ENCODE data around the gene SLAIN2.
"Not testable (repeated sequence)": the region's sequence is repeated elsewhere in the genome, so short reads cannot be mapped to it uniquely, and the experiment has no call there.

The SLAIN2 gene

GRCh38 chr4:48370260-48371134 lies 29.2 kb downstream of the SLAIN2 start:
- no peak for DNase-seq (ENCODE audit: low spot score)

DNA sequence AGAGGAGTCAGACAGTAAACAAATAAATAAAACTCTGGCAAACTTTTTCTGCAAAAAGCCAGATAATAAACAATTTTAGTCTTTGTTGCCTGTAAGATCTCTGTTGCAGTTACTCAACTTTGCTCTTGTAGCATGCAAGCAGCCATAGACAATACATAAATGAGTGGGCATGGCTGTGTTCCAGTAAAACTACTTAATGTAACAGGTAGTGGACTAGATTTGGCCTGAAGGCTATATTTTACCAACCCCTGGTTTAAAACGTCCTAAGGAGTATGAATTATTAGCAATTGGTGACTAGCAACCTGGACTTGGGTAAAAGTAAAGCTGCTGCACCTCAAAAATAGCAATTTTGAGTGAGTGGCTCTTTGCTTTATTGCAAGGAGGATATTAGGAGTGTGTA lies 30.9 kb downstream of the SLAIN2 start:
- no peak for DNase-seq (ENCODE audit: low spot score)

DNA sequence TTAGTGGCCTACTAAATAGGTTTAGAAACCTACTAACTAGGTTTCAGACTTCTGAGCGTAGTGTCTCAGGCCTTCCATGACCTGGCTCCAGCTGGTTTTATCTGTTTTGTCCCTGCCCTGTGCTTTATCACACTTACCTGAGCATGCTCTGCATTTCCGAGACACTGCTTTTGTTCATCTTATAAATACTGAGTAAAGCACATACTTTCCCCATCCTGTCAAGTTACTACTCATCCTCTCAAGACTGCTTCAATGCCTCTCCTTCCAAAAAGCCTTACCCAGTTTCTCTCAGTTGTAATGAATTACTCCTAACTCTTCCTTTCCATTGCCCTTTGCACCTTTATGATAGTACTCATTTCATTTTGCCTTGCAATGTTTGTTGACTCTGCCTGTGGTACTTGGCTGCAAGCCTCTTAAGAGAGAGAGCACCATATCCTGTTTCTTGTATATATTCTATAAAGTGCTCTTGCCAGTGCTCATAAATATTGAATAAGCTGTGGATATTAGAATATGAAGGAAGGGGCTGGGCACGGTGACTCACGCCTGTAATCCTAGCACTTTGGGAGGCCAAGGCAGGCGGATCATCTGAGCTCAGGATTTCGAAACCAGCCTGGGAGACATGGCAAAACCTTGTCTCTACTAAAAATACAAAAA lies 34.4 kb downstream of the SLAIN2 start:
- no peak for DNase-seq (ENCODE audit: low spot score)

DNA sequence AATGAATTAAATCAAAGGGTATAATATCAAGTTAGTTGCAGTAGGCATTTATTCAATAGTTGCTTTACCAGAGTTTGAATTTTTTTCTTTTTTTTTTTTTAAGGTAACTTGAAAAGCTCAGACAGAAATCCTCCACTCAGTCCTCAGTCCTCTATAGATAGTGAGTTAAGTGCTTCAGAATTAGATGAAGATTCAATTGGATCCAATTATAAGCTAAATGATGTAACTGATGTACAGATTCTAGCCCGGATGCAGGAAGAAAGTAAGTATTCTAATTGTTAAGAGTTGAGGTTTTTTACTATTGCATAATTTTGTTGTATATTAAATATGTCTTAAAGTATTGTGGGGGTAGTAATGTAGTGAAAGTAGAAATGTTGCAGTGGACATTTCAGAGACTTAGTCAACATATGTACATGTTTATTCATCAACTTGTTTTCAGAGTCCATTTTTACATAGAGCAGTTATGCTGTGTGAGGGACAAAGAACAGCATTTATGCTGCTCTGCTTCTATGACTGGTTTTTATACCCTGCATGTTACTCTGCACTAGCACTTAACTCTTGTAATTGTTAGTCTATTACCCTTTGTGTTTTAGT lies 38.4 kb downstream of the SLAIN2 start:
- DNase-seq (ENCODE audit: low spot score) = no peak

- no peak for DNase-seq (ENCODE audit: low spot score)
Observed at GRCh38 chr4:48380583-48381167, 39.3 kb downstream of the SLAIN2 start.

- no peak for DNase-seq (ENCODE audit: low spot score)
Observed at GRCh38 chr4:48388525-48389154, 47.3 kb downstream of the SLAIN2 start.

DNA sequence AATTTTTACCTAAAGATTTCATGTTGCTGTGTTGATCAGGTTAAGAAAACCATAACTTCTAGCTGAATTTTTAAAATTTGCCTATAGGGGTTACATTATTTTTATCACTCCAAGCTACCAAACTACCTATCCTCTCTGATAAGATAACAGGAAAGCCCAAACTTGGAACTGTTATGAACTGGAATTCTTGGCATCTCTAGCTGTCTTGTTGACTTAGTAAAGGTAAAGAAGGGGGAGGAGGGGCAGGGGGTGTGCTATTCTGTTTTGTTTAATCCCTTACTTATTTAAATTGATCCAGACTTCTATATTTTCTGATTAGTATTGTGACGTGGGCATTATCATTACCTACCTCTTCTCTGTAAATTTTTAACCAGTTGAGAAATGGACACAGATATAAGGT lies 54.7 kb downstream of the SLAIN2 start:
- DNase-seq (ENCODE audit: low spot score) = no peak

- no peak for DNase-seq (ENCODE audit: low spot score)
Observed at GRCh38 chr4:48400416-48400815, 59.1 kb downstream of the SLAIN2 start.

GRCh38 chr4:48403358-48403757 lies 62.0 kb downstream of the SLAIN2 start:
- no peak for DNase-seq (ENCODE audit: low spot score)

DNA sequence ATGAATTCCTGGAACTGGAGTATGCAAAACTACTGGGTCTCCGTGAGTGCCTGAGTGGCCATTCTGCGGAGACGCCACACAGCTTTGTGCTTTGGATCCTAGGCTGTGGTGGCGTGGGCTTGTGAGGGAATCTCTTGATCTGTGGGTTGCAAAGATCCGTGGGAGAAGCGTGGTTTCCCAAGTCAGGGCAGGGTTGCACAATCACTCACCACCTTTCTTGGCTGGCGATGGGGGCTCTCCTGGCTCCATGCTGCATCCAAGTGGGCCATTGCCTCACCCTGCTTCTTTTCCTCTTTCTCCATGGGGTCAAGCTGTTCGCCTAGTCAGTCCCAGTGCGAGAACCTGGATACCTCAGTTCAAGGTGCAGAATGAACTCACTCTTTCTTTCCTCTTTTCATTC lies 62.5 kb downstream of the SLAIN2 start:
- no peak for DNase-seq (ENCODE audit: low spot score)

DNA sequence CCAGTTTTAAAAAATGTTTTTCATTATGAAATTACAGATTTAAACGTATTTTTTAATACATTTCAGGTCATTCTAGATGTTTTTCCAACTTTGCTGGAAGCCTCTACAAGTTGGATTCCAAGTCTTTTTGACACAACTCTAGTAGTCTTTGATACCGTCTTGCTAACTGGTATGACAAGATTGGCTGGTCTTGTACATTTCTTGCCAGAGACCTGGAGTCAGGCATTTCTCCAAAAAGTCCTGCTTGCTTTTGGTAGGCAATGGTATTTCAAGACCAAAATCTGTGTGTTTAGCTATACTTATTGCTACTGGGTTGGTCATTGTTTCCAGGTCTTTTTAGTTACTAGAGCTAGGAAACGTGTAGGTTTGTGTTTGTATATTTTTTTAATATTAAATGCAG lies 64.6 kb downstream of the SLAIN2 start:
- no peak for DNase-seq (ENCODE audit: low spot score)

- DNase-seq (ENCODE audit: low spot score) = no peak
Observed at GRCh38 chr4:48409203-48409602, 67.9 kb downstream of the SLAIN2 start.

DNA sequence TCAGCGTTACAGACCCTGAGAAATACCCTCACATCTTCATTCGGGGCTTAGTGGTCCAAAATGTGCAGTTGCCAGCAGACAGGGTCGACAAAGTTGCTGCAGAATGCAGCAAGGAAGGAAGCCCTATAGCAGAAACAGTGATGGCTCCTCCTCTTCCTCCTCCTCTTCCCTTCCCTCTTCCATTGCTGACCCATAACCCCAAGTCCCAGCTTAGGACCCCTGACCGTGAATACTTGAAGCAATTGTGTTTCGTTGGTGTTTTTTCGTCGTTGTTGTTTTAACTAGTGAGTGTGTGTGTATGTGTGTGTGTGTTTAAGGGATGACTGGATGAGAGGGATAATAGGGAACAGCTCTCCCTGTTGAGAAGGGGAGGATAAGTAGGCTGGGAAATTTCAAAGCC lies 69.5 kb downstream of the SLAIN2 start:
- DNase-seq (ENCODE audit: low spot score) = no peak

- DNase-seq (ENCODE audit: low spot score) = no peak
Observed at GRCh38 chr4:48420144-48420543, 78.8 kb downstream of the SLAIN2 start.

DNA sequence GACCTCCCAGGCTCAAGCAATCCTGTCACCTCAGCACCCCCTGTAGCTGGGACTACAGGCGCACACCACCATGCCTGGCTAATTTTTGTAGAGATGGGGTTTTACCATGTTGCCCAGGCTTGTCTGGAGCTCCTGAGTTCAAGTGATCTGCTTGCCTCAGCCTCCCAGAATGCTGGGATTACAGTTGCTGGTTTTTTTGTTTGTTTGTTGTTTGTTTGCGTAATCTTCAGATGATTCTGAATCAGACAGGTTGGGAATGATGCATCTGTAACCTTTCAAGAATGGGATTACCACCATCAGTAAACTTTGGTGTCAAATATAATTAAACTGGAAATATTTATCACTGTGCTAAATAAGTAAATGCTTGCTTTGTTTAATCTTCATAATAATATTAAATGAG lies 79.8 kb downstream of the SLAIN2 start:
- no peak for DNase-seq (ENCODE audit: low spot score)

- DNase-seq (ENCODE audit: low spot score) = no peak
Observed at GRCh38 chr4:48428926-48429325, 87.6 kb downstream of the SLAIN2 start.

DNA sequence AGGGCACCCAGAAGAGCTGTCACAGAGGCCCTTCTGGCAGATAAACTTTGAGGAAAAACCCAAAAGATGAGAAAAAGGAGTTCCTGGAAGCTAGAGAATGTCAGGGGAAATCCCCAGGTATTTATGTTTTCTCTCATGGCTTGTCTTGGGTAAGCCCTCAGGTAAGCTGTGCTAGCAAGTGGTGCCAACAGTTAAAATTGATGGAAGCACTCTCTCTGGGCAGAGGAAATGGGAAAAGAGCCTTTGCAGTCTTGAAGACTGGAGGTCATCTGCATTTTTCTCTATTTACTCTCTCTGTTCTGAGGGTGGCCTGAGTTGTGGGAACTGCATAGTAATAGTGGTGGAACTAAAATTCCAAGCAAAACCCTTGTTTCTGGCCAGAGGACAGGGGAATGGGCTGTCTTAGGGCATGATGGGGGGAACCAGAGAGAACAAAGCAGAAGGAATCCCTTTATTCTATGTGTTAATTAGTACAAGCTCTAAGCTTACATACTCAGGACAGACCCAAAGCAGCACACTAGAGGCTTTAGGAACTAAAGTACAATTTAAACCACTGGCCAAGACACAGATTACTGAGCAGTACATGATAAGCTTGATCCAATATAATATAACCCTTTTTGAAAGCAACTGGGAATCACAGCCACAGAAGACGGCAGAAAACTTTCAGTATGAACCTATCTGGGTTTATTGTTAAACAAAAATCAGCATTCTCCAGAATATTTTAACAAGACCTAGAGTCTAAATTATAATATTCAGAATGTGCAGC lies 88.6 kb downstream of the SLAIN2 start:
- DNase-seq (ENCODE audit: low spot score) = no peak

DNA sequence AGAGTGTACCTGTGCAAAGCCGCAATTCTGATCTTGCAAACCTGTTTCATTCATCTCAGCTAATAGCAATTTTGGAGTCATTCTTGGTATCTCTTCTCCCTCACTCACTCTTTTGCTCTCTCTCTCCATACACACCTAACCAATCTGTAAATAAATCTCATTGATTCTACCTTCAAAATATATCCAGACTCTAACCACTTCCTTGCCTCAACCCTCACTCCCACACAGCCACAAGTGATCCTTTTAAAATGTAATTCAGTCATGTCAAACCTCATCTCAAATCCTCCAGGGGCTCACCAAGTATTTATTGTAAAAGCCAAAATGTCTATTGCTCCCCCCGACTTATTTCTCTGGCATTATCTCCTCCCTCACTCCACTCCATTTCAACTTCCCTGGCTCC lies 90.1 kb downstream of the SLAIN2 start:
- no peak for DNase-seq (ENCODE audit: low spot score)

DNA sequence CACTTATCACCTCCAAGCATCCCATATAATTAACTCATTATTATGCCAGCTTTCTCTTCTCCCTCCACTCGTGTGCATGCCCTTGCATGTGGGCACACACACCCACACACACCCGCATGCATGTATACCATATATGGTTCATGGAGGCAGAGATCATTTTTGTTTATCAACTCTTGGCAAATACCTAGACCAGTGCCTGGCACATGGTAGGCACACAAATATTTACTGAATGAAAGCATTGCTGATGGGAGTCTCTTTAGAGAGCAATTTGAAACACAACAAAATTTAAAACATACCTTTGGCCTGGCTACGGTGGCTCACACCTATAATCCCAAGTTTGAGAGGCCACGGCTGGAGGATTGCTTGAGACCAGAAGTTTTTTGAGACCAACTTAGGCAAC lies 90.7 kb downstream of the SLAIN2 start:
- DNase-seq (ENCODE audit: low spot score) = no peak

GRCh38 chr4:48436318-48436717 lies 95.0 kb downstream of the SLAIN2 start:
- no peak for DNase-seq (ENCODE audit: low spot score)

DNA sequence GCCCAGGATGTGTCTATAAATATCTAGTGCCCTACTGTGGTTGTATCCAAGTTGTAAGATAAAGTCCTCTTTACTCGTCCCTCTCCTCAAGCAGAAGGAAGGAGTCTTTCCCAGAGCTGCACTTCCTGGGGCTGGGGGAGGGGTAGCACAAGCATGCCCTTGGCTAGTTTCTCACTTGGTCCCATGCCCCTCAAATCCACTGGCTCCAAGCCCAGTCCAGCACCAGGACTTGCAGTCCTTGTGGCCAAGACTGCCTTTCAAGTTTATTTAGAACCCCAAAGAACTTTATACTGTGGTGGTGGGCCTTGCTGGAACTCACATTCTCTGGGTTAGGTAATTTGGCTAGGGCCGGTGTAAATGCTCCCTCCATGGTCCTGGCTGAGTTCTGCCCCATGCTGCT lies 98.7 kb downstream of the SLAIN2 start:
- DNase-seq (ENCODE audit: low spot score) = no peak

DNA sequence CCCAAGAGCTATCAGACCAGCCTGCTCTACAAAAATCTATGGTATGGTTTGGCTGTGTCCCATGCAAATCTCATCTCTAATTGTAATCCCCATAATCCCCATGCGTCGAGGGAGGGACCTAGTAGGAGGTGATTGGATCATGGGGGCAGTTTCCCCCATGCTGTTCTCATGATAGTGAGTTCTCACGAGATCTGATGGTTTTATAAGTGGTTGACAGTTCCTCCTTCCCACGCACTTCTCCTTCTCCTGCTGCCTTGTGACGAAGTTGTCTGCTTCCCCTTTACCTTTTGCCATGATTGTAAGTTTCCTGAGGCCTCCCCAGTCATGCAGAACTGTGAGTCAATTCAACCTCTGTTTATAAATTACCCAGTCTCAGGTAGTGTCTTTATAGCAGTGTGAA lies 99.6 kb downstream of the SLAIN2 start:
- not testable (repeated sequence) for DNase-seq (ENCODE audit: low spot score)
